SK-N-SH treated with all-trans-retinoic acid at 6 μM for 48 hours (cell line): Measurements from ENCODE around the gene C20orf173.

Source experiments
- ARNTL ChIP-seq: fragments of 450-650 bp; formaldehyde crosslinking; IDR thresholded peaks from 2 replicates; pipeline ENCODE4 v1.5.0; 2020; ENCODE audit warnings: low read depth, mild to moderate bottlenecking, moderate library complexity, borderline replicate concordance
- BACH2 ChIP-seq: fragments of 250-450 bp; sonication (Bioruptor Pico); IDR thresholded peaks from 2 replicates; pipeline ENCODE4 v1.9.0; 2021; ENCODE audit warnings: mild to moderate bottlenecking, borderline replicate concordance
- GLIS3 ChIP-seq: fragments of 250-450 bp; sonication (Bioruptor Pico); IDR thresholded peaks from 2 replicates; pipeline ENCODE4 v1.5.0; 2020; ENCODE audit warnings: mild to moderate bottlenecking, moderate library complexity
- PATZ1 ChIP-seq: fragments of 250-450 bp; sonication (Bioruptor Pico); IDR thresholded peaks from 2 replicates; pipeline ENCODE4 v1.8.0; 2020; ENCODE audit warnings: mild to moderate bottlenecking, moderate library complexity, borderline replicate concordance
- PPARA ChIP-seq: fragments of 250-450 bp; sonication (Bioruptor Pico); IDR thresholded peaks from 2 replicates; pipeline ENCODE4 v1.5.0; 2020; ENCODE audit warnings: mild to moderate bottlenecking, borderline replicate concordance
- ZC3H10 ChIP-seq: fragments of 250-450 bp; sonication (Bioruptor Pico); IDR thresholded peaks from 2 replicates; pipeline ENCODE4 v1.5.1; 2021; ENCODE audit warnings: mild to moderate bottlenecking, moderate library complexity
- ZFP3 ChIP-seq: fragments of 250-450 bp; sonication (Bioruptor Pico); IDR thresholded peaks from 2 replicates; pipeline ENCODE4 v1.5.0; 2020; ENCODE audit warnings: mild to moderate bottlenecking, moderate library complexity

DNA sequence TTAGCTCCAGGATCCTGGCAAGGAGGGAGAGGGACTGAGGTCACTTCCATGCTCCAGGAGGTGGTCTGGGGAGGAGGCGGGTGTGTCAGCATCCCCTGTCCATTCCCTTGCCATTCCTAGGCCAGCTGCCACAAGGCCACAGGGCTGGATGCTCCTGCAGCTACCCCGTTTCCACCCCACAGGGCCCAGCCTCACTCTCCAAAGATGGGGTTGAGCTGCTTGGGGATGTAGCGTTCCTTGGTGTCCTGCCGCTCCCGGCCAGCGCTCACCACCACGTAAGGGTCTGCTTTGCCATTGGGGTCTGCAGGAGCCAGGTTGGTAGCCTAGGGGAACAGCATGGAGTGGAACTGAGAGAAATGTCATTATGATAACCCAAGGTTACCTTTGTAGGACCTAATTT is 35.5 kb upstream of the C20orf173 start:
- TF ChIP-seq ZC3H10 (CRISPR knock-in tag) (no peak), PATZ1 (CRISPR knock-in tag) (no peak), ZFP3 (CRISPR knock-in tag) (no peak), BACH2 (CRISPR knock-in tag) (no peak), PPARA (CRISPR knock-in tag) (no peak), ARNTL (CRISPR knock-in tag) (no peak), GLIS3 (CRISPR knock-in tag) (no peak)
